IMR-90 (cell line): ENCODE results near the gene F5. TPM values are rescaled to one million over a fixed set of nuclear protein-coding genes. Genes with fewer than 3 reads are reported as not detected.

Experiments used
- ATAC-seq: fragments of 200-7000 bp; cut with Tn5 transposase; 2 replicates; pipeline ENCODE4 v1.9.1; 2020; ENCODE audit warnings: low read depth, mild to moderate bottlenecking, moderate library complexity
- BruUV-seq: library from RNA; stranded (reverse); fragments of 400-500 nt; replicated peaks from 2 replicates; lab custom pipeline; 2021; lab: Mats Ljungman, UMichigan
- CTCF ChIA-PET: fragments of 300-600 bp; formaldehyde crosslinking; extraction: SDS; loops from one replicate; lab custom pipeline; 2021; ENCODE audit warnings: antibody characterized with exemption; lab: Yijun Ruan, JAX
- POLR2A ChIA-PET: fragments of 300-600 bp; sonication (Branson Sonifier 250); formaldehyde crosslinking; loops from one replicate; lab custom pipeline; 2022; ENCODE audit warnings: antibody characterized with exemption; ENCODE audit not compliant: unreplicated experiment; lab: Charles Lee
- DNase-seq: peaks from one replicate; pipeline ENCODE4 v3.0.0; 2013
- H2AFZ ChIP-seq: replicated peaks from 2 replicates; pipeline ENCODE3; 2013; ENCODE audit warnings: low read length, mild to moderate bottlenecking; ENCODE audit not compliant: poor library complexity
- H2AK5ac ChIP-seq: 2 replicates; pipeline ENCODE4 v1.6.1; 2013; ENCODE audit warnings: low read depth, low read length, inconsistent platforms
- H2AK9ac ChIP-seq: replicated peaks from 2 replicates; pipeline ENCODE3; 2013; ENCODE audit warnings: mild to moderate bottlenecking, low read depth, low read length, moderate library complexity; ENCODE audit not compliant: poor library complexity
- H2BK120ac ChIP-seq: 2 replicates; pipeline ENCODE4 v1.6.1; 2013; ENCODE audit warnings: low read depth, low read length, inconsistent platforms
- H2BK15ac ChIP-seq: 3 replicates; pipeline ENCODE4 v1.6.1; 2013; ENCODE audit warnings: low read depth, low read length, inconsistent platforms
- H2BK20ac ChIP-seq: 2 replicates; pipeline ENCODE4 v1.6.1; 2013; ENCODE audit warnings: low read depth, mild to moderate bottlenecking, inconsistent platforms, low read length, moderate library complexity
- H2BK5ac ChIP-seq: 2 replicates; pipeline ENCODE4 v1.6.1; 2013; ENCODE audit warnings: mild to moderate bottlenecking, low read depth, low read length, inconsistent platforms; ENCODE audit not compliant: poor library complexity, severe bottlenecking
- H3K14ac ChIP-seq: replicated peaks from 2 replicates; pipeline ENCODE4 v1.6.1; 2013; ENCODE audit warnings: low read depth, low read length, inconsistent platforms
- H3K18ac ChIP-seq: 2 replicates; pipeline ENCODE4 v1.6.1; 2013; ENCODE audit warnings: low read depth, low read length, control low read depth
- H3K23ac ChIP-seq: 2 replicates; pipeline ENCODE4 v1.6.1; 2013; ENCODE audit warnings: low read depth, low read length, inconsistent platforms
- H3K27ac ChIP-seq: 2 replicates; pipeline ENCODE4 v1.5.1; 2013; ENCODE audit warnings: mild to moderate bottlenecking, control low read depth, low read length; ENCODE audit not compliant: insufficient read depth
- H3K27me3 ChIP-seq: 2 replicates; pipeline ENCODE4 v1.6.1; 2013; ENCODE audit warnings: low read length; ENCODE audit not compliant: control insufficient read depth, insufficient read depth
- H3K36me3 ChIP-seq: 2 replicates; pipeline ENCODE4 v1.6.1; 2013; ENCODE audit warnings: low read length, mixed read lengths; ENCODE audit not compliant: control insufficient read depth, insufficient read depth
- H3K4ac ChIP-seq: 2 replicates; pipeline ENCODE4 v1.6.1; 2013; ENCODE audit warnings: low read depth, low read length, inconsistent platforms
- H3K4me1 ChIP-seq: 2 replicates; pipeline ENCODE4 v1.6.1; 2013; ENCODE audit warnings: low read length, mixed read lengths; ENCODE audit not compliant: control insufficient read depth, insufficient read depth
- H3K4me2 ChIP-seq: 2 replicates; pipeline ENCODE4 v1.6.1; 2013; ENCODE audit warnings: low read depth, mild to moderate bottlenecking, control low read depth, low read length, moderate library complexity
- H3K4me3 ChIP-seq: 2 replicates; pipeline ENCODE4 v1.5.1; 2013; ENCODE audit warnings: low read depth, mild to moderate bottlenecking, control low read depth, low read length, moderate library complexity; ENCODE audit not compliant: insufficient read depth
- H3K56ac ChIP-seq: 2 replicates; pipeline ENCODE4 v1.6.1; 2013; ENCODE audit warnings: low read length, inconsistent platforms; ENCODE audit not compliant: insufficient read depth; ENCODE audit errors: extremely low read depth
- H3K79me1 ChIP-seq, 2 experiments: 2 replicates each; pipeline ENCODE4 v1.6.1; 2013; ENCODE audit warnings: low read length in 2 of 2, inconsistent platforms in 1 of 2, low read depth in 1 of 2
- H3K9ac ChIP-seq: 2 replicates; pipeline ENCODE4 v1.6.1; 2013; ENCODE audit warnings: low read depth, low read length, control low read depth
- H3K9me1 ChIP-seq: 2 replicates; pipeline ENCODE4 v1.6.1; 2013; ENCODE audit warnings: low read length, inconsistent platforms; ENCODE audit not compliant: insufficient read depth
- H3K9me3 ChIP-seq: 2 replicates; pipeline ENCODE4 v1.6.1; 2013; ENCODE audit warnings: low read length; ENCODE audit not compliant: control insufficient read depth, insufficient read depth
- H4K20me1 ChIP-seq: 2 replicates; pipeline ENCODE4 v1.6.1; 2013; ENCODE audit warnings: low read length, inconsistent platforms; ENCODE audit not compliant: insufficient read depth
- H4K5ac ChIP-seq: 2 replicates; pipeline ENCODE4 v1.6.1; 2013; ENCODE audit warnings: mild to moderate bottlenecking, low read depth, low read length, control low read depth
- H4K8ac ChIP-seq, 2 experiments: 2 replicates each; pipeline ENCODE4 v1.6.1; 2013; ENCODE audit warnings: low read depth in 2 of 2, low read length in 2 of 2, control low read depth in 1 of 2, inconsistent platforms in 1 of 2
- H4K91ac ChIP-seq: 2 replicates; pipeline ENCODE4 v1.6.1; 2013; ENCODE audit warnings: low read depth, low read length, inconsistent platforms; ENCODE audit not compliant: insufficient read depth
- BHLHE40 ChIP-seq: fragments of 150-350 bp; IDR thresholded peaks from 2 replicates; pipeline ENCODE4 v1.6.1; 2016; ENCODE audit warnings: mild to moderate bottlenecking, low read depth, low read length
- FOS ChIP-seq: fragments of 150-350 bp; IDR thresholded peaks from 2 replicates; pipeline ENCODE4 v1.6.1; 2016; ENCODE audit warnings: low read depth, low read length
- NFE2L2 ChIP-seq: fragments of 150-350 bp; IDR thresholded peaks from 2 replicates; pipeline ENCODE4 v1.6.1; 2016; ENCODE audit warnings: low read depth, mild to moderate bottlenecking, low read length
- RAD21 ChIP-seq: IDR thresholded peaks from 2 replicates; pipeline ENCODE4 v1.6.1; 2012; ENCODE audit warnings: low read length, improper control_type of control experiment
- SMC3 ChIP-seq: fragments of 150-350 bp; IDR thresholded peaks from 2 replicates; pipeline ENCODE4 v1.6.1; 2016; ENCODE audit warnings: low read depth, mild to moderate bottlenecking, antibody characterized with exemption, low read length, moderate library complexity
- whole genome bisulfite sequencing, 2 experiments: methylation state at CpG; one replicate each; pipeline versions ENCODE4 v1.1.5 to v1.1.7; 2013; ENCODE audit warnings: missing lambda C conversion rate in 2 of 2; ENCODE audit not compliant: insufficient read length in 1 of 2; ENCODE audit errors: extremely low coverage in 2 of 2; 5-methylcytosine and 5-hydroxymethylcytosine counted together
- dilution Hi-C: fragments of 300-500 bp; cut with HindIII; formaldehyde crosslinking; loops from one replicate; pipeline ENCODE4 v1.14.3; 2018; ENCODE audit warnings: low sequenced_read_pairs; ENCODE audit not compliant: unreplicated experiment
- in situ Hi-C: fragments of 300-500 bp; cut with MboI; formaldehyde crosslinking; loops from 3 replicates; pipeline ENCODE4 v1.14.3; 2019; ENCODE audit warnings: low sequenced_read_pairs, inconsistent platforms, mixed read lengths
- intact Hi-C: fragments of 100-400 bp; cut with micrococcal nuclease; formaldehyde crosslinking; loops from 2 replicates; pipeline ENCODE4 v1.10.0; 2022
- polyA plus RNA-seq, 3 experiments: library from polyadenylated mRNA; depleted of rRNA; stranded (reverse); fragments of >200 nt; gene quantifications; 2 replicates each; pipeline ENCODE4 v1.2.3, GENCODE V29; 2012; ENCODE audit warnings: low replicate concordance in 1 of 3
- total RNA-seq: library from RNA; depleted of rRNA; stranded (reverse); fragments of >200 nt; gene quantifications from 2 replicates; pipeline ENCODE4 v1.2.3, GENCODE V29; 2012
- TF ChIP-seq, protein P1 (sequence below): fragments of 150-350 bp; IDR thresholded peaks from 2 replicates; pipeline ENCODE4 v1.6.1; 2016; ENCODE audit warnings: low read depth, mild to moderate bottlenecking, low read length, moderate library complexity, borderline replicate concordance
- TF ChIP-seq, protein P2 (sequence below): fragments of 150-350 bp; IDR thresholded peaks from 2 replicates; pipeline ENCODE4 v1.6.1; 2017; ENCODE audit warnings: mild to moderate bottlenecking, antibody characterized with exemption, low read length, low read depth

Gene F5
- total and polyA plus RNA-seq, 2 of the 4 experiments (the other 2 are of a cell fraction): not detected

DNA sequence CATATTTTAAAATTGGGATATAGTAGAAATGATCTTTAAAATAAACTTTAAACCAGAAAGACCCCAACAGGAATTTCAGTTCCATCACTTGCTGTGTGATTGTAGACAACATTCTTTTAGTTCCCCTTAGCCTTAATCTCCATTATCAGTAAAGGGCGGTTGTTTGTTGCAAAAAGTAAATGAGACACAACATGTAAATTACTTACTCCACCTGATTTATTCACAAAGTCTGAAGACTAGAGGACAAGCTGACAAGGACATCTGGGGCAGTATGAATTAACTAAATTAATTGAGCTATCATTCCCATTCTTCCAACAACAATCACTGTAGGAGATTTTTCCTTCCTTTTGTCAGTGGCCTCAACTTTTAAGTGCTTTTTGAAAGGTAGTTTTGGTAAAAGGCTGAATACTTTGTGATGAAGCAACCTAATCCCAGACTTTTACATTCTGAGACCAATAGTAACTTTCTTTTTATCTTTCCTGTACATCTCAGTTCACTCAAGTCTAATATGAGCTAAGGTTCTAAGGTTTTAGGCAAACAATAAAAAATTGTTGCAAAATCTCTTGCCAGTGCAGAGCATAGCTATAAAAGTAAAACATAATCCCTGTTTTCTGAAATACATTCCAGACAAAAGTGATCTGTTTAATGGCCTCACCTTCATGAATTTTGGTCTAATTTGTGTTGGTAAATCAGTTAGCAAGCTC lies 106.8 kb downstream of the F5 start (continued):
- TF ChIP-seq, protein P1, sequence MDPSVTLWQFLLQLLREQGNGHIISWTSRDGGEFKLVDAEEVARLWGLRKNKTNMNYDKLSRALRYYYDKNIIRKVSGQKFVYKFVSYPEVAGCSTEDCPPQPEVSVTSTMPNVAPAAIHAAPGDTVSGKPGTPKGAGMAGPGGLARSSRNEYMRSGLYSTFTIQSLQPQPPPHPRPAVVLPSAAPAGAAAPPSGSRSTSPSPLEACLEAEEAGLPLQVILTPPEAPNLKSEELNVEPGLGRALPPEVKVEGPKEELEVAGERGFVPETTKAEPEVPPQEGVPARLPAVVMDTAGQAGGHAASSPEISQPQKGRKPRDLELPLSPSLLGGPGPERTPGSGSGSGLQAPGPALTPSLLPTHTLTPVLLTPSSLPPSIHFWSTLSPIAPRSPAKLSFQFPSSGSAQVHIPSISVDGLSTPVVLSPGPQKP: no peak

DNA sequence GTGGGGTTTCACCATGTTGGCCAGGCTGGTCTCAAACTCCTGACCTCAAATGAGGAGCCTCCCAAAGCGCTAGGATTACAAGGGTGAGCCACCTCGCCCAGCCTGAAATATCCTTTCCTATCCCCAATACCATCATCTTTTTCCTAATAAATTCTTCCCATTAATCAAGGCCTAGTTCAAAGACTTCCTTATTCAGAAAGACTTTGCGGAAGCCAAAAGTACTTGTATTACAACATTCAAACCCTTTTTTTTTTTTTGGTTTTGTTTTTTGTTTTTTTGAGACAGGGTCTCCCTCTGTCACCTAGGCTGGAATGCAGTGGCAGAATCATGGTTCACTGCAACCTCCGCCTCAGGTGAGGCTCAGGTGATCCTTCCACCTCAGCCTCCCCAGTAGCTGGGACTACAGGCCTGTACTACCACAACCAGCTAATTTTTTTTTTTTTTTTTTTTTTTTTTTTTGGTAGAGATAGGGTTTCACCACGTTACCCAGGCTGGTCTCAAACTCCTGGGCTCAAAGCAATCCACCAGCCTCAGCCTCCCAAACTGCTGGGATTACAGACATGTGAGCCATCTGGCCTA lies 108.1 kb downstream of the F5 start:
- Histone ChIP-seq H3K18ac (no peak overlapping the region), H3K14ac (no peak overlapping the region), H2AK9ac (no peak overlapping the region), H3K23ac (no peak overlapping the region), H2AK5ac (no peak overlapping the region), H3K9ac (no peak overlapping the region), H2BK5ac (no peak overlapping the region), H3K56ac (no peak overlapping the region), H3K4me1 (no peaks in the 10 kb centered on the region), H3K79me1 (peaks cover 6 to 8% of the 10 kb centered on the region in 2 experiments; a peak in 3 of 4 replicates), H3K4me2 (no peak overlapping the region), H3K4me3 (no peak overlapping the region), H2AFZ (no peak overlapping the region), H2BK15ac (no peak overlapping the region), H3K4ac (no peak overlapping the region), H3K36me3 (peaks cover 5% of the 10 kb centered on the region), H3K9me1 (no peaks in the 10 kb centered on the region), H4K8ac (no peak overlapping the region), H4K5ac (no peak overlapping the region), H4K91ac (no peak overlapping the region), H3K27me3 (no peaks in the 10 kb centered on the region), H4K20me1 (no peaks in the 10 kb centered on the region), H2BK20ac (no peak overlapping the region), H3K27ac (no peak overlapping the region), H2BK120ac (no peak overlapping the region), H3K9me3 (no peaks in the 10 kb centered on the region)
- dilution Hi-C loops (no loop called here), intact Hi-C loops (no loop called here), in situ Hi-C loops (no loop called here)
- ATAC-seq: no peak
- CTCF ChIA-PET: no interaction called here
- no peak for DNase-seq
- TF ChIP-seq FOS: no peak
- TF ChIP-seq BHLHE40: no peak
- no peak for TF ChIP-seq RAD21
- no peak for TF ChIP-seq NFE2L2
- TF ChIP-seq, protein P2, sequence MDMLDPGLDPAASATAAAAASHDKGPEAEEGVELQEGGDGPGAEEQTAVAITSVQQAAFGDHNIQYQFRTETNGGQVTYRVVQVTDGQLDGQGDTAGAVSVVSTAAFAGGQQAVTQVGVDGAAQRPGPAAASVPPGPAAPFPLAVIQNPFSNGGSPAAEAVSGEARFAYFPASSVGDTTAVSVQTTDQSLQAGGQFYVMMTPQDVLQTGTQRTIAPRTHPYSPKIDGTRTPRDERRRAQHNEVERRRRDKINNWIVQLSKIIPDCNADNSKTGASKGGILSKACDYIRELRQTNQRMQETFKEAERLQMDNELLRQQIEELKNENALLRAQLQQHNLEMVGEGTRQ: no peak
- TF ChIP-seq SMC3: no peak
- 90% methylated on average over 2 of the region's 5 CpGs; no CpG with 5 or more reads in 1 of the 2 experiments for WGBS, 2 experiments
- no TSS peak for BruUV-seq
- POLR2A ChIA-PET: interaction anchor here (0.6 kb wide), 1 partner anchor 1367 kb away, joined by 4 read pairs; no protein-coding TSS in a partner anchor
